Upper lobe of left lung (tissue), 4 donors: ENCODE results near the gene CLIP4.

Experiments
- EP300 ChIP-seq, 4 donors: sonication (generic); formaldehyde crosslinking; IDR thresholded peaks; one replicate each; pipeline ENCODE4 v1.5.1; 2017; ENCODE audit warnings: antibody characterized with exemption in 4 of 4, control low read depth in 2 of 4
- POLR2A ChIP-seq, 4 donors: fragments of 450-650 bp; IDR thresholded peaks; one replicate each; pipeline ENCODE4 v1.5.1; 2016 to 2017; ENCODE audit warnings: antibody characterized with exemption in 4 of 4, mild to moderate bottlenecking in 2 of 4
- TF ChIP-seq, protein P1 (sequence below), 6 experiments: fragments of 450-650 bp in 4 of 6; fragments of 200-600 bp in 2 of 6; sonication (generic) in 2 of 6; IDR thresholded peaks; one replicate each; pipeline ENCODE4 v1.5.1; 2016 to 2019; ENCODE audit warnings: antibody characterized with exemption in 6 of 6

DNA sequence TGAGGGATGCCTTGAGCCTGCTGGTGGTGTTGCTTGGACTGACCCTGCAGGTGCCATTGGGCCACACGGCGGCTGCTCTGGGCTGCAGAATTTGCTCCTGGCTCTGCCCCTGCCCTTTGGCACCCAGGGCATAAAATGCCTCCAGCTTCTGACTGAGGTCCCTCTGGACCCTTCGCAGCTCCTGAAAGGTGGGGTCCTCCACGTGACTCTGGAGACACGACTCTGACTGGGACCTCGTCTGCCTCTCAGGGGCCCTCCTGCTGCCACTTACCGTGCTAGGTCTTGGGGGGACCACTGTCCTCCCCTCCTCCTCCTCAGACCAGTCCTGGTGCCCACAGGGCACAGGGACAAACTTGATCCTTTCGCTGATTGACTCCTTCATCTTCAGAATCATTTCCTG is 43.0 kb upstream of the CLIP4 start:
- TF ChIP-seq, protein P1, sequence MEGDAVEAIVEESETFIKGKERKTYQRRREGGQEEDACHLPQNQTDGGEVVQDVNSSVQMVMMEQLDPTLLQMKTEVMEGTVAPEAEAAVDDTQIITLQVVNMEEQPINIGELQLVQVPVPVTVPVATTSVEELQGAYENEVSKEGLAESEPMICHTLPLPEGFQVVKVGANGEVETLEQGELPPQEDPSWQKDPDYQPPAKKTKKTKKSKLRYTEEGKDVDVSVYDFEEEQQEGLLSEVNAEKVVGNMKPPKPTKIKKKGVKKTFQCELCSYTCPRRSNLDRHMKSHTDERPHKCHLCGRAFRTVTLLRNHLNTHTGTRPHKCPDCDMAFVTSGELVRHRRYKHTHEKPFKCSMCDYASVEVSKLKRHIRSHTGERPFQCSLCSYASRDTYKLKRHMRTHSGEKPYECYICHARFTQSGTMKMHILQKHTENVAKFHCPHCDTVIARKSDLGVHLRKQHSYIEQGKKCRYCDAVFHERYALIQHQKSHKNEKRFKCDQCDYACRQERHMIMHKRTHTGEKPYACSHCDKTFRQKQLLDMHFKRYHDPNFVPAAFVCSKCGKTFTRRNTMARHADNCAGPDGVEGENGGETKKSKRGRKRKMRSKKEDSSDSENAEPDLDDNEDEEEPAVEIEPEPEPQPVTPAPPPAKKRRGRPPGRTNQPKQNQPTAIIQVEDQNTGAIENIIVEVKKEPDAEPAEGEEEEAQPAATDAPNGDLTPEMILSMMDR (IDR thresholded peaks at IDR 0.05): no peak
- no peak for TF ChIP-seq POLR2A (IDR thresholded peaks at IDR 0.05)
- no peak for TF ChIP-seq EP300 (IDR thresholded peaks at IDR 0.05)
